NT2/D1 (cell line): Measurements from ENCODE around the gene CDV3.
"Not testable (repeated sequence)": the region's sequence is repeated elsewhere in the genome, so short reads cannot be mapped to it uniquely, and the experiment has no call there.

Experiments
- YY1 ChIP-seq: IDR thresholded peaks from 2 replicates; pipeline ENCODE4 v1.6.1; 2011; ENCODE audit not compliant: insufficient read length, insufficient read depth
- ZNF274 ChIP-seq: IDR thresholded peaks from 2 replicates; pipeline ENCODE4 v1.6.1; 2011; ENCODE audit warnings: mild to moderate bottlenecking, low read depth, low read length

DNA sequence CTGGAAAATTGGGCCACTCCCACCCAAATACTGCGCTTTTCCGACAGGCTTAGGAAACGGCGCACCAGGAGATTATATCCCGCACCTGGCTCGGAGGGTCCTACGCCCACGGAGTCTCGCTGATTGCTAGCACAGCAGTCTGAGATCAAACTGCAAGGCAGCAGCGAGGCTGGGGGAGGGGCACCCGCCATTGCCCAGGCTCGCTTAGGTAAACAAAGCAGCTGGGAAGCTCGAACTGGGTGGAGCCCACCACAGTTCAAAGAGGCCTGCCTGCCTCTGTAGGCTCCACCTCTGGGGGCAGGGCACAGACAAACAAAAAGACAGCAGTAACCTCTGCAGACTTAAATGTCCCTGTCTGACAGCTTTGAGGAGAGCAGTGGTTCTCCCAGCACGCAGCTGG is 21.9 kb upstream of the CDV3 start:
- TF ChIP-seq YY1, ZNF274: not testable (repeated sequence)
